RPMI7951 (cell line): ENCODE data around the gene SPRYD4. TPM values are rescaled to one million over a fixed set of nuclear protein-coding genes. Genes with fewer than 3 reads are reported as not detected.
A peak's percentile ranks its signal among the peaks of the same experiment; 100 is the strongest.
"Not testable (repeated sequence)": the region's sequence is repeated elsewhere in the genome, so short reads cannot be mapped to it uniquely, and the experiment has no call there.

Experiments used
- DNase-seq: peaks from one replicate; pipeline ENCODE4 v3.0.0-alpha.2; 2012; ENCODE audit warnings: low read depth
- total RNA-seq: library from RNA; depleted of rRNA; stranded (reverse); fragments of >200 nt; shearing (Covaris generic); gene quantifications from 2 replicates; pipeline ENCODE4 v1.2.3, GENCODE V29; 2014; rRNA removed

The SPRYD4 gene
- total RNA-seq = 2.2 and 2.5 TPM in 2 replicates

GRCh38 chr12:56468216-56469006 is at the start of gene SPRYD4:
Gene SPRYD4, plus strand, starts transcription at chr12:56468578. Its CDS starts 14 bp downstream, at chr12:56468592.
- DNase-seq = peak; percentile 90

- no peak for DNase-seq
Observed at GRCh38 chr12:56420411-56420810, 48.0 kb upstream of the SPRYD4 start.

- DNase-seq = no peak
Observed at GRCh38 chr12:56425193-56425592, 43.2 kb upstream of the SPRYD4 start.

GRCh38 chr12:56425940-56426438 is 42.4 kb upstream of the SPRYD4 start:
- no peak for DNase-seq

GRCh38 chr12:56431288-56431687 is 37.1 kb upstream of the SPRYD4 start:
- no peak for DNase-seq

GRCh38 chr12:56431850-56432249 is 36.5 kb upstream of the SPRYD4 start:
- no peak for DNase-seq

GRCh38 chr12:56434828-56435227 is 33.5 kb upstream of the SPRYD4 start:
- DNase-seq = no peak

GRCh38 chr12:56437430-56438176 is 30.8 kb upstream of the SPRYD4 start:
- DNase-seq = no peak

- not testable (repeated sequence) for DNase-seq
Observed at GRCh38 chr12:56443208-56443607, 25.2 kb upstream of the SPRYD4 start.

GRCh38 chr12:56448860-56449621 is 19.3 kb upstream of the SPRYD4 start, which contains the start of gene TIMELESS:
Gene TIMELESS, minus strand, starts transcription at chr12:56449426. Its CDS starts 15,256 bp downstream, at chr12:56434170.
- DNase-seq = peak; percentile 83

- DNase-seq = no peak
Observed at GRCh38 chr12:56449622-56449984, 18.8 kb upstream of the SPRYD4 start.

- DNase-seq = no peak
Observed at GRCh38 chr12:56450241-56450640, 18.1 kb upstream of the SPRYD4 start.

- no peak for DNase-seq
Observed at GRCh38 chr12:56451147-56451546, 17.2 kb upstream of the SPRYD4 start.

- DNase-seq = no peak
Observed at GRCh38 chr12:56454557-56454956, 13.8 kb upstream of the SPRYD4 start, which contains the start of gene MIP. Gene MIP, minus strand, starts transcription at chr12:56454657. Its CDS starts 44 bp downstream, at chr12:56454613.

- DNase-seq = no peak
Observed at GRCh38 chr12:56457817-56458216, 10.6 kb upstream of the SPRYD4 start.

- peak; percentile 9 for DNase-seq
Observed at GRCh38 chr12:56461235-56462159, 6.9 kb upstream of the SPRYD4 start.

GRCh38 chr12:56462565-56462964 is 5.8 kb upstream of the SPRYD4 start:
- DNase-seq = no peak

- DNase-seq = peak; percentile 51
Observed at GRCh38 chr12:56469007-56469930, 891 bp downstream of the SPRYD4 start.

- DNase-seq = no peak
Observed at GRCh38 chr12:56474389-56474788, 6.0 kb downstream of the SPRYD4 start.

GRCh38 chr12:56476143-56476542 is 7.8 kb downstream of the SPRYD4 start:
- DNase-seq = no peak
